Neural cell (in vitro differentiated cells): ENCODE data around the gene IL10.

Experiments
- EP300 ChIP-seq: fragments of 450-650 bp; conservative IDR thresholded peaks from 2 replicates; pipeline ENCODE4 v1.6.1; 2014; ENCODE audit warnings: antibody characterized with exemption, mild to moderate bottlenecking, moderate library complexity; ENCODE audit not compliant: poor library complexity, severe bottlenecking
- EZH2 ChIP-seq: fragments of 200-600, 300-800 bp; shearing (Covaris generic), sonication (generic); IDR thresholded peaks from 2 replicates; pipeline ENCODE4 v1.6.1; 2014; ENCODE audit warnings: antibody characterized with exemption, low read length, borderline replicate concordance, mild to moderate bottlenecking; ENCODE audit not compliant: insufficient read depth, poor library complexity, severe bottlenecking
- RAD21 ChIP-seq: fragments of 450-650 bp; conservative IDR thresholded peaks from 2 replicates; pipeline ENCODE4 v1.6.1; 2014; ENCODE audit warnings: antibody characterized with exemption, mild to moderate bottlenecking, moderate library complexity
- TF ChIP-seq, protein P1 (sequence below): fragments of 450-650 bp; IDR thresholded peaks from 2 replicates; pipeline ENCODE4 v1.5.1; 2014; ENCODE audit warnings: antibody characterized with exemption, mild to moderate bottlenecking, moderate library complexity; ENCODE audit not compliant: poor library complexity, severe bottlenecking
- TF ChIP-seq, protein P2 (sequence below): IDR thresholded peaks from 2 replicates; pipeline ENCODE4 v1.6.1; 2012; ENCODE audit warnings: borderline replicate concordance

DNA sequence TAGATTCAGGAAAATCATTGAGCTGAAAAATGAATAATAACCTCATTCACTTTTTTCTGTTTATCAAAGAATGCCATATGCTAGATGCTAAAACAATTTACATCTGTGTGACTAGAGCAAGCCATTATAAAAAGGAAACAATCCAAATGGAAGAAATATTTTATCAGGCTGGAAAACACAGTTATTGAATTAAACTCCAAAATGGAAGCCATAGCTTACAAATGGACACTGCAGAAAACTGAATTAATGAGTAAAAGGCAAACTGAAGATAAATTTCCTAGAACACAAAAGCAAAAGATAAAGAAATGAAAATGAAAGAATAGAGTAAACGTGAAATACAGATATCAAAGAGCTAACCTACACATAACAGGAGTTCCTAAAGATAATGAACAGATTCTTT, 33.1 kb upstream of the IL10 start:
- TF ChIP-seq, protein P1, sequence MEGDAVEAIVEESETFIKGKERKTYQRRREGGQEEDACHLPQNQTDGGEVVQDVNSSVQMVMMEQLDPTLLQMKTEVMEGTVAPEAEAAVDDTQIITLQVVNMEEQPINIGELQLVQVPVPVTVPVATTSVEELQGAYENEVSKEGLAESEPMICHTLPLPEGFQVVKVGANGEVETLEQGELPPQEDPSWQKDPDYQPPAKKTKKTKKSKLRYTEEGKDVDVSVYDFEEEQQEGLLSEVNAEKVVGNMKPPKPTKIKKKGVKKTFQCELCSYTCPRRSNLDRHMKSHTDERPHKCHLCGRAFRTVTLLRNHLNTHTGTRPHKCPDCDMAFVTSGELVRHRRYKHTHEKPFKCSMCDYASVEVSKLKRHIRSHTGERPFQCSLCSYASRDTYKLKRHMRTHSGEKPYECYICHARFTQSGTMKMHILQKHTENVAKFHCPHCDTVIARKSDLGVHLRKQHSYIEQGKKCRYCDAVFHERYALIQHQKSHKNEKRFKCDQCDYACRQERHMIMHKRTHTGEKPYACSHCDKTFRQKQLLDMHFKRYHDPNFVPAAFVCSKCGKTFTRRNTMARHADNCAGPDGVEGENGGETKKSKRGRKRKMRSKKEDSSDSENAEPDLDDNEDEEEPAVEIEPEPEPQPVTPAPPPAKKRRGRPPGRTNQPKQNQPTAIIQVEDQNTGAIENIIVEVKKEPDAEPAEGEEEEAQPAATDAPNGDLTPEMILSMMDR, result no peak
- TF ChIP-seq EZH2, result no peak
- TF ChIP-seq EP300, result no peak
- TF ChIP-seq, protein P2, sequence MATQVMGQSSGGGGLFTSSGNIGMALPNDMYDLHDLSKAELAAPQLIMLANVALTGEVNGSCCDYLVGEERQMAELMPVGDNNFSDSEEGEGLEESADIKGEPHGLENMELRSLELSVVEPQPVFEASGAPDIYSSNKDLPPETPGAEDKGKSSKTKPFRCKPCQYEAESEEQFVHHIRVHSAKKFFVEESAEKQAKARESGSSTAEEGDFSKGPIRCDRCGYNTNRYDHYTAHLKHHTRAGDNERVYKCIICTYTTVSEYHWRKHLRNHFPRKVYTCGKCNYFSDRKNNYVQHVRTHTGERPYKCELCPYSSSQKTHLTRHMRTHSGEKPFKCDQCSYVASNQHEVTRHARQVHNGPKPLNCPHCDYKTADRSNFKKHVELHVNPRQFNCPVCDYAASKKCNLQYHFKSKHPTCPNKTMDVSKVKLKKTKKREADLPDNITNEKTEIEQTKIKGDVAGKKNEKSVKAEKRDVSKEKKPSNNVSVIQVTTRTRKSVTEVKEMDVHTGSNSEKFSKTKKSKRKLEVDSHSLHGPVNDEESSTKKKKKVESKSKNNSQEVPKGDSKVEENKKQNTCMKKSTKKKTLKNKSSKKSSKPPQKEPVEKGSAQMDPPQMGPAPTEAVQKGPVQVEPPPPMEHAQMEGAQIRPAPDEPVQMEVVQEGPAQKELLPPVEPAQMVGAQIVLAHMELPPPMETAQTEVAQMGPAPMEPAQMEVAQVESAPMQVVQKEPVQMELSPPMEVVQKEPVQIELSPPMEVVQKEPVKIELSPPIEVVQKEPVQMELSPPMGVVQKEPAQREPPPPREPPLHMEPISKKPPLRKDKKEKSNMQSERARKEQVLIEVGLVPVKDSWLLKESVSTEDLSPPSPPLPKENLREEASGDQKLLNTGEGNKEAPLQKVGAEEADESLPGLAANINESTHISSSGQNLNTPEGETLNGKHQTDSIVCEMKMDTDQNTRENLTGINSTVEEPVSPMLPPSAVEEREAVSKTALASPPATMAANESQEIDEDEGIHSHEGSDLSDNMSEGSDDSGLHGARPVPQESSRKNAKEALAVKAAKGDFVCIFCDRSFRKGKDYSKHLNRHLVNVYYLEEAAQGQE, result no peak
- TF ChIP-seq RAD21, result no peak
